Ammon's horn (tissue), 1 donor: ENCODE measurements around the gene GGT5.
"Not testable (repeated sequence)": the region's sequence is repeated elsewhere in the genome, so short reads cannot be mapped to it uniquely, and the experiment has no call there.

ENCODE experiments used
- DNase-seq: peaks from one replicate; pipeline ENCODE4 v3.0.0-alpha.2; 2016; ENCODE audit warnings: low spot score

Gene GGT5

DNA sequence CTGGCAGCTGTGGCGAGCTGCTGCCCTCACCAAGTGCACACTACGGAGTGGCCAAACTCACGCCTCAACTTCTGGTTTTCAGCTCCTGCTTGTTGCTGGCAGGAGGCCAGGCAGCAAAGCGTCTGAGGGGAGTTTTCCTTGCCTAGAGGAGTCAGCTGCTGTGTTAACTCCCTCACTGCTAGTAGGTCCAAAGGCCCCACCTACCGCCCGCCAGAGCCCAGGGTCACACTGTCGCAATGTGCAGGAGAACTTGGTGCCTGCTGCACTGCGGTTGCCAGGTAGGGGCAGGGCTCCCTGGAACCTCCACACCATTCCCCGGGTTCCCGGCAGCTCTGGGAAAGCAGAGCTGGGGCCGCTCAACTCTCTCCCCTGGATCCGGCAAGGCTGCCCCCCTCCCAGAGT is at the start of gene GGT5:
TSS of gene GGT5 (minus strand) at position 53 of the 402 bp plus-strand sequence. CDS start 357 bp downstream, outside the sequence.
- DNase-seq: not testable (repeated sequence)

GRCh38 chr22:24292202-24292830 is 47.4 kb upstream of the GGT5 start:
- DNase-seq: not testable (repeated sequence)

- DNase-seq: no peak
Measured at GRCh38 chr22:24291515-24292201, 46.8 kb upstream of the GGT5 start.

GRCh38 chr22:24290459-24290858 is 45.6 kb upstream of the GGT5 start:
- DNase-seq: no peak

DNA sequence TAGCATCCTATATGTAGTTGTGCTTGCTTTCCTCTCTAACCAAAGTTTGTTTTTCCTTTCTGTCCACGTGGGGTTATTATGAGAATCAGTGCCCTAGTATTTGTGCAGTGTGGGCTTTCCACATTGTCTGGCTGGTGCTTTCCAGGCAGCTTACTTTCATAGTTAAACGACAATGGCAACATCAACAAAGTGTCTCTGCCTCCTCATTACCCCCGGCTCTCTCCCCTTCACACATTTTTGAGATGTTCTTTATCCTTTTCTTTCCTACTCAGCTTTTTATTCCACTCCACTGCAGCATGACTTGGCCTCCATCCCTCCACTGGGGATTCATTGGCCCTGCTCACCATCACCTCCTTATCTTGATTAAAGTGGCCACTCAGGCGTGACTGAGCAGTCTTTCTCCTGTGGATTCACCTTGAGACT is 44.9 kb upstream of the GGT5 start:
- no peak for DNase-seq

DNA sequence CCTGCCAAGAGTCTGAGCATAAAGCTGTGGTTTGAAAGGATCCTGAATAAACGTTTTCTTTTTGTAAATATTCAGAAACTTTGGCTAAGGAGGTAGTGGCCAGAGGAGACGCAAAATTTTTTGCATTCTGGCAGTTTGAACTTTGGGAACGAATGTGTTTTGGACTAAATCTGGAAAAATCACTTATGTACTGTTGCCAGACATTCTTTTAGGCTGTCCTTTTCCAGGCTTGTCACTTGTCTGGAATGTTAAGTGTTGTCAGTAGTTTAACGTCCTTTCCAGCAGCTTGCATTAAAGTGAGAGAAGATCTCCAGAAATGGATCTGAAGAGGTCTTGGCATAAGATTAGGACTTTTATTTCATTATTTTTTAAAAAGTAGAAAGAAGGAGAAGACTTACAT is 44.2 kb upstream of the GGT5 start:
- peak; percentile 34 for DNase-seq

DNA sequence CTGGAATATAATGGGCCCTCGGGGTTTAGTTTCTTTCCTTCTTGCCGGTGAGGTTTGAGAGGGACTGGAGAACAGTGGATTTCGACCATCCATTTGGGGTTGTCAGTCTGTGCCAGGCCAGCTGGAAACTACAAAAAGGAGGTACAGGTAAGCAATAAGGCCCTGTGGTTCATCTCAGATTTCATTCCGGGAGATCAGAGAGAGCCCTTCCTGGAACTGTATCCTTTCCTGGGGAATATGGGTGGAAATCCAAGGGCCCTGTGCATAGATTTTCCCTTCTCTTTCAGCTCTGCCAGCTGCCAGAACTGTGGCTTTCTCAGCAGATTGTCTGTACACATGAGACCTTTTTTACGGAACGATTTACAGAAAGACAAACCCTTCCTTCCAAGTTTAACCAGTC is 42.9 kb upstream of the GGT5 start:
- DNase-seq: not testable (repeated sequence)

DNA sequence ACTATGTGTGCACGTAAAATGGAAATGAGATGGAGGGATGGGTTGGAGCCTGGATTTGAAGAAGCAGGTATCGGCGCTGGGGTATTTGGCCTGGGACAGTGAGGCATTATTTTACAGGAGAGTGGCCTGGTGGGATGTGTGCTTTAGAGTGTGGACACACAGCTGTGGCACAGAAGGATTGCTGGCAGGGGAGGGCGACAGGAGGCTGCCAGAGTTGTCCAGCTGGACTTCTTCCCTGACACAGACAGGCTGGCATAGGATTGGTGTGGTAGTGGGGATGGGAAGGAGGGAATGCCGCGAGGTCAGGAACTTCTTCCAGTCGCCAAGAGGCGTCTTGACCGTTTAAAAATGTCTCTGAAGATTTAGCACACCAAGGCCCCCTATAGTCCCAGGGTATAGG is 42.3 kb upstream of the GGT5 start:
- not testable (repeated sequence) for DNase-seq

GRCh38 chr22:24285245-24285644 is 40.4 kb upstream of the GGT5 start:
- DNase-seq: no peak

GRCh38 chr22:24284747-24285203 is 39.9 kb upstream of the GGT5 start:
- DNase-seq: no peak

GRCh38 chr22:24282401-24282800 is 37.5 kb upstream of the GGT5 start:
- DNase-seq: no peak

- not testable (repeated sequence) for DNase-seq
Measured at GRCh38 chr22:24280363-24280762, 35.5 kb upstream of the GGT5 start.

DNA sequence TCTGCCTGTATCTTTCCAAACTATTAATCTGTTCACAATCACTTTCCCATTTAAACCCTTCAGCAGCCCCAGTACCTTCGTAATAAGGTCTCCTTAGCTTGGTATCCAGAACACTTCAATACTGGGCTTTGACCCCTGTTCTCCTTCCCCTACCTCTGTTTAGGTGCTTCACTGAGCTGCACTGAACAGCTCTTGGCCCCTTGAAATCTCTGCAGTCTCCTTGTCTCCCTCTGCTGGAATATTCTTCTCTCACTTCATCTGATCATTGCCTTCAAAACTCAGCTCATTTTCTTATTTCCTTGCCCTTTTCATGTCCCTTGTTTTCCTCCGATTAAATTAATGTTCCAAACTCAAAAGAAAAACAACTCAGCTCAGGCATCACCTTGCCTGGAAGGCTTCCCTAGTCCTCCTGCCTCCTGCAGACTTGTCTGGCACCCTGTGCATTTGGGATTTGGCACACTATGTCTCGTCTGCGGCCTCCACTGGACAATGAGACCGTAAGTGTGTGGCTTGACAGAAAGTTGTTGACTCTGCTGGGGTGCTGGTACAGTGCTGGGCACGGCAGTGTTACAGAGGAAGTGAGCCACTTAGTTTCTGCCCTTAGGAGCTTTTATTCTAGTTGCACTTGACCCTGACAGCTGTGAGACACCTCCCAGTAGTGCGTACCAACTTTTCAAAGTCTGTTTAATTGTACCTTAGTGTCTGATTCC is 30.0 kb upstream of the GGT5 start:
- not testable (repeated sequence) for DNase-seq

DNA sequence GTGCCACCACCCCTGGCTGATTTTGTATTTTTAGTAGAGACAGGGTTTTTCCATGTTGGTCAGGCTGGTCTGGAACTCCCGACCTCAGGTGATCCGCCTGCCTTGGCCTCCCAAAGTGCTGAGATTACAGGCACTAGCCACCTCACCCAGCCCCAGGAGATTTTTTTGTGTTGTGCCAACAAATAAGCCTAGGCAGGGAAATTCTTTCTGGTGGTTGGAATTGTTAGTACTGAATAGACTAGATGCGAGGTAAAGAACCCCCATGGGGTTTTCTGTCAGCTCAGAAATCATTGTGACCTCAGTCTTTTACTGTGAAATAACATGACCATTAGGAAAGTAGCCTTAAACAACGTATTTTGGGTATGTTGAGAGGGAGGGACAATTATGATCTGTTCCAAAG is 29.0 kb upstream of the GGT5 start:
- DNase-seq: not testable (repeated sequence)

DNA sequence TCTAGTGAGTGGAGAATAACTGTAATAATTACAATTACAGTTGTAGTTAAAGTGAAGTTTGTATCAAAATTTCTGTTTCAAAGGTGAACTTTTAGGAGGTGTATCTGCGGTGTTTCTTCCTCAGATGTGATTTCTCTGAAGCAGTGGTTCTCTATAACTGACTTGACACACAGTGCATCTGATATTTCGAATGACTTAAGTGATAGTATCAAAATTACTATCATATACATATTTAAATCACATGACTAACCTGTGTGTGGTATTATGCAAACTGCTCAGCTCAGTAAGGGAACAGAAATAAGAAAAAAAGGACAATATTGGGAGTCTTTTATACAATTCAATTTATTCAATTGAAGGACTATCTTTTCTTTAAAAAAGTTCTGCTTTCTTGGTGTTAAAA is 28.1 kb upstream of the GGT5 start:
- DNase-seq: not testable (repeated sequence)

DNA sequence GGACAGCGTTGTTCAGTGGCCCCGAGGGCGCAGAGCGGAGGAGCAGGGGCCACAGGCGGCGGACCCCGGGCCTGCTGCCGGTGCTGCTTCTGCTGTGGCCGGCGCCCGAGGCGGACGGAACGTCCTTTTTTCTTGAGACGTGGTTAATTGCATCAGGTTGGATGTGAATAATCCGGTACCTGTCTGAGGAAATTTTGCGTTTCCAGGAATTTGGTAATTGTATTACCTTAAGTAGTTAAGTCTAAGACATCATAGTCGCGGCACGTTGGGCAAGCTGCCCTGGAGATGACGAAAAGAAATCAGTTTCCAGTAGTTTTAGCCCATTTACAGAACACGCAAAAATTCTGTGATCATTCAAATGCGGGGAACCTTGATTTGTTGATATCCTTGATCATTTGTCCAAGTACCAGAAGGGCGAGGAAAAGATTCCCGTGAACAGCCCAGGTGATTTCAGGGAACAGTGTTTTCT is 26.5 kb upstream of the GGT5 start:
- no peak for DNase-seq

- peak; percentile 91 for DNase-seq
Measured at GRCh38 chr22:24270556-24271385, 25.9 kb upstream of the GGT5 start, which contains the start of gene SPECC1L. Gene SPECC1L (plus strand): TSS chr22:24270831. CDS start chr22:24302232, 31,401 bp downstream.

- not testable (repeated sequence) for DNase-seq
Measured at GRCh38 chr22:24266495-24266894, 21.6 kb upstream of the GGT5 start.

DNA sequence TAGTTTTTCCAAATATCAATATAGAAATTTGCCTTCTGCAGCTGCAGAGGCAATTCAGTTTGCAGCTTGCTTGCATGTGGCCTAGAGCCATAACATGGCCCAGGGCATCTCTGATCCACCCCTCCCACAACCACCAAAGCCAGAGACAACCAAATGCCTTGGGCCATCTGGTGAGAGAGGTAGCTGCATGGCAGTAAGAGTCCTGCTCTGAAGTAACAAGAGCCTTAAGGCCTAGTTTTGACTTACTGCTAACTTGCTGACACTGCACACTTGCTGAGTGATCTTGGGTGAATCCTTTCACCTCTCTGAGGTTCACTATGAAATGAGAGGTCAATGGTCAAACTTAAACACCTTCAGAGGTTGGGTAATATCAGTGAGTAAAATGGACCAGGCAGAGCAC is 20.9 kb upstream of the GGT5 start:
- DNase-seq: no peak

GRCh38 chr22:24264329-24264896 is 19.5 kb upstream of the GGT5 start:
- DNase-seq: not testable (repeated sequence)

- not testable (repeated sequence) for DNase-seq
Measured at GRCh38 chr22:24263479-24263878, 18.6 kb upstream of the GGT5 start.
